HEK293 (cell line): ENCODE measurements around the gene C17orf50.

Experiments
- CTCF ChIA-PET: fragments of 350-600 bp; formaldehyde crosslinking; extraction: SDS; loops from one replicate; lab custom pipeline; 2021; ENCODE audit warnings: antibody characterized with exemption; lab: Yijun Ruan, JAX
- POLR2A ChIA-PET: fragments of 300-600 bp; formaldehyde crosslinking; extraction: SDS; loops from one replicate; lab custom pipeline; 2020; ENCODE audit warnings: antibody characterized with exemption, inconsistent platforms; lab: Yijun Ruan, JAX
- H3K27ac ChIP-seq: fragments of 200-500 bp; sonication (Bioruptor generic); 2 replicates; pipeline ENCODE4 v1.5.1; 2014; ENCODE audit warnings: low read depth, low read length, control low read depth, inconsistent platforms; ENCODE audit errors: extremely low read depth
- H3K36me3 ChIP-seq, 2 experiments: fragments of 200-500 bp in 1 of 2; sonication (Bioruptor generic) in 1 of 2; 1 replicate in 1 of 2; 2 replicates in 1 of 2; pipeline ENCODE4 v1.5.1; 2014 to 2017; ENCODE audit warnings: inconsistent platforms in 2 of 2, low read length in 2 of 2; ENCODE audit not compliant: control insufficient read depth in 2 of 2, insufficient read depth in 1 of 2
- H3K4me1 ChIP-seq: fragments of 200-500 bp; sonication (Bioruptor generic); 2 replicates; pipeline ENCODE4 v1.5.1; 2014; ENCODE audit warnings: mild to moderate bottlenecking, low read length, inconsistent platforms; ENCODE audit not compliant: control insufficient read depth, insufficient read depth
- H3K4me3 ChIP-seq: 2 replicates; pipeline ENCODE4 v1.5.1; 2011; ENCODE audit warnings: low read depth, mild to moderate bottlenecking, control low read depth, low read length, moderate library complexity
- H3K9me3 ChIP-seq: fragments of 200-500 bp; sonication (Bioruptor generic); 2 replicates; pipeline ENCODE4 v1.5.1; 2014; ENCODE audit warnings: low read depth, low read length, inconsistent platforms; ENCODE audit not compliant: control insufficient read depth, insufficient read depth
- ATF2 ChIP-seq: fragments of 450-650 bp; formaldehyde crosslinking; IDR thresholded peaks from 2 replicates; pipeline ENCODE4 v1.5.1; 2016; ENCODE audit warnings: missing biosample characterization, missing genetic modification characterization, low read depth
- GLIS1 ChIP-seq: fragments of 450-650 bp; formaldehyde crosslinking; IDR thresholded peaks from 2 replicates; pipeline ENCODE4 v1.5.1; 2016; ENCODE audit warnings: missing biosample characterization, missing genetic modification characterization
- SCRT2 ChIP-seq: fragments of 450-650 bp; formaldehyde crosslinking; IDR thresholded peaks from 2 replicates; pipeline ENCODE4 v1.5.1; 2016; ENCODE audit warnings: missing biosample characterization, missing genetic modification characterization
- SETDB1 ChIP-seq: IDR thresholded peaks from one replicate; pipeline ENCODE4 v1.6.1; 2017; ENCODE audit warnings: mild to moderate bottlenecking, low read length, moderate library complexity, mixed read lengths; ENCODE audit not compliant: insufficient read length
- ZBTB44 ChIP-seq: fragments of 450-650 bp; IDR thresholded peaks from 2 replicates; pipeline ENCODE4 v1.5.1; 2018; ENCODE audit warnings: missing biosample characterization, mild to moderate bottlenecking, missing genetic modification characterization
- ZFP69B ChIP-seq: fragments of 450-650 bp; formaldehyde crosslinking; IDR thresholded peaks from 2 replicates; pipeline ENCODE4 v1.5.1; 2016; ENCODE audit warnings: missing biosample characterization, missing genetic modification characterization
- ZNF155 ChIP-seq: fragments of 450-650 bp; formaldehyde crosslinking; IDR thresholded peaks from 2 replicates; pipeline ENCODE4 v1.5.1; 2016; ENCODE audit warnings: missing biosample characterization, missing genetic modification characterization
- ZNF157 ChIP-seq: fragments of 450-650 bp; formaldehyde crosslinking; IDR thresholded peaks from 2 replicates; pipeline ENCODE4 v1.5.1; 2016; ENCODE audit warnings: missing biosample characterization, missing genetic modification characterization
- ZNF19 ChIP-seq: fragments of 450-650 bp; formaldehyde crosslinking; IDR thresholded peaks from 2 replicates; pipeline ENCODE4; 2016; ENCODE audit warnings: missing biosample characterization, missing genetic modification characterization, low read depth
- ZNF280C ChIP-seq: fragments of 450-650 bp; formaldehyde crosslinking; IDR thresholded peaks from 2 replicates; pipeline ENCODE4 v1.5.1; 2016; ENCODE audit warnings: missing biosample characterization, missing genetic modification characterization
- ZNF302 ChIP-seq: fragments of 450-650 bp; formaldehyde crosslinking; IDR thresholded peaks from 2 replicates; pipeline ENCODE4 v1.5.1; 2016; ENCODE audit warnings: missing biosample characterization, missing genetic modification characterization, low read depth
- ZNF362 ChIP-seq: fragments of 450-650 bp; formaldehyde crosslinking; IDR thresholded peaks from 2 replicates; pipeline ENCODE4 v1.5.1; 2016; ENCODE audit warnings: missing biosample characterization, missing genetic modification characterization
- ZNF391 ChIP-seq: fragments of 450-650 bp; formaldehyde crosslinking; IDR thresholded peaks from 2 replicates; pipeline ENCODE4 v1.5.1; 2016; ENCODE audit warnings: low read depth, missing biosample characterization, missing genetic modification characterization, borderline replicate concordance
- ZNF394 ChIP-seq: fragments of 450-650 bp; formaldehyde crosslinking; IDR thresholded peaks from 2 replicates; pipeline ENCODE4 v1.5.1; 2016; ENCODE audit warnings: missing biosample characterization, missing genetic modification characterization, mild to moderate bottlenecking, moderate library complexity, borderline replicate concordance
- ZNF398 ChIP-seq: fragments of 450-650 bp; formaldehyde crosslinking; IDR thresholded peaks from 2 replicates; pipeline ENCODE4 v1.5.1; 2017; ENCODE audit warnings: missing biosample characterization, missing genetic modification characterization
- ZNF513 ChIP-seq: fragments of 450-650 bp; IDR thresholded peaks from 2 replicates; pipeline ENCODE4 v1.5.1; 2018; ENCODE audit warnings: missing biosample characterization, missing genetic modification characterization
- ZNF514 ChIP-seq: fragments of 450-650 bp; formaldehyde crosslinking; IDR thresholded peaks from 2 replicates; pipeline ENCODE4 v1.5.1; 2016; ENCODE audit warnings: missing biosample characterization, missing genetic modification characterization
- ZNF544 ChIP-seq: fragments of 450-650 bp; formaldehyde crosslinking; IDR thresholded peaks from 2 replicates; pipeline ENCODE4 v1.5.0; 2017; ENCODE audit warnings: missing biosample characterization, missing genetic modification characterization
- ZNF626 ChIP-seq: fragments of 450-650 bp; sonication (Bioruptor Pico); formaldehyde crosslinking; IDR thresholded peaks from 2 replicates; pipeline ENCODE4 v1.5.1; 2018; ENCODE audit warnings: missing biosample characterization, missing genetic modification characterization, inconsistent platforms
- ZNF645 ChIP-seq: fragments of 450-650 bp; formaldehyde crosslinking; IDR thresholded peaks from 2 replicates; pipeline ENCODE4; 2016; ENCODE audit warnings: missing biosample characterization, missing genetic modification characterization
- ZNF776 ChIP-seq: fragments of 450-650 bp; formaldehyde crosslinking; IDR thresholded peaks from 2 replicates; pipeline ENCODE4 v1.5.0; 2017; ENCODE audit warnings: missing biosample characterization, missing genetic modification characterization, borderline replicate concordance

Gene C17orf50

GRCh38 chr17:35732806-35733136 lies 27.9 kb upstream of the C17orf50 start (continued):
- TF ChIP-seq ZNF645 (no peak), ZNF513 (tag by site-specific recombination) (no peak), ZNF776 (tag by site-specific recombination) (no peak), ZFP69B (tag by site-specific recombination) (no peak), SCRT2 (tag by site-specific recombination) (peak; percentile 91), ZNF302 (tag by site-specific recombination) (no peak), ZNF280C (no peak), ZNF391 (no peak), ZNF362 (tag by site-specific recombination) (no peak), ZNF157 (tag by site-specific recombination) (no peak), ZNF19 (tag by site-specific recombination) (no peak)

- POLR2A ChIA-PET: interaction anchor here (1.0 to 4.1 kb wide), 3 partner anchors 7 to 155 kb away, joined by 3 to 19 read pairs (median 4); partner anchors contain the start of gene PEX12
Observed at GRCh38 chr17:35733366-35733765, 27.3 kb upstream of the C17orf50 start.

GRCh38 chr17:35734396-35734795 lies 26.3 kb upstream of the C17orf50 start:
- Histone ChIP-seq H3K9me3 (no peaks in the 10 kb centered on the region), H3K36me3 (peaks cover 5 to 8% of the 10 kb centered on the region in 2 experiments; a peak in 2 of 3 replicates), H3K27ac (no peak overlapping the region), H3K4me1 (peaks cover 11% of the 10 kb centered on the region), H3K4me3 (no peak overlapping the region)
- POLR2A ChIA-PET: interaction anchor here (0.7 kb wide), 1 partner anchor 9 kb away, joined by 3 read pairs; no protein-coding TSS in a partner anchor
- TF ChIP-seq ATF2 (tag by site-specific recombination): no peak
- TF ChIP-seq ZNF514: no peak
- no peak for TF ChIP-seq ZNF155
- TF ChIP-seq ZNF398 (tag by site-specific recombination): no peak
- TF ChIP-seq ZNF394: 0 out of 2 replicates have a peak, but pooled peaks have one; percentile 0
- no peak for TF ChIP-seq ZNF626 (tag by site-specific recombination)
- no peak for TF ChIP-seq ZNF544 (tag by site-specific recombination)
- TF ChIP-seq, all 188 proteins: peak for 1
- CTCF ChIA-PET: interaction anchor here (2.1 to 3.2 kb wide), 2 partner anchors 13 kb away, joined by 11 to 18 read pairs; no protein-coding TSS in a partner anchor

More at GRCh38 chr17:35733366-35733765, 27.3 kb upstream of the C17orf50 start:
- Histone ChIP-seq H3K36me3 (peaks cover 5 to 8% of the 10 kb centered on the region in 2 experiments; a peak in 2 of 3 replicates), H3K4me3 (no peak overlapping the region), H3K9me3 (no peaks in the 10 kb centered on the region), H3K27ac (no peak overlapping the region), H3K4me1 (peaks cover 18% of the 10 kb centered on the region)
- CTCF ChIA-PET: interaction anchor here (1.0 to 2.1 kb wide), 3 partner anchors 11 to 75 kb away, joined by 3 to 11 read pairs (median 4); no protein-coding TSS in a partner anchor
- TF ChIP-seq ZBTB44 (tag by site-specific recombination): peak; percentile 89
- TF ChIP-seq SETDB1: no peak
- peak; percentile 55 for TF ChIP-seq GLIS1 (tag by site-specific recombination)
